GM10266 (cell line): Measurements from ENCODE around the gene XXYLT1.

Experiments used
- DNase-seq: peaks from one replicate; pipeline ENCODE4 v3.0.0; 2012; ENCODE audit errors: extremely low spot score
- TF ChIP-seq, protein P1 (sequence below): IDR thresholded peaks from 2 replicates; pipeline ENCODE4 v1.5.1; 2012; ENCODE audit warnings: mild to moderate bottlenecking, low read depth; ENCODE audit not compliant: control insufficient read depth, insufficient read depth; ENCODE audit errors: missing control alignments

XXYLT1 gene, protein sequence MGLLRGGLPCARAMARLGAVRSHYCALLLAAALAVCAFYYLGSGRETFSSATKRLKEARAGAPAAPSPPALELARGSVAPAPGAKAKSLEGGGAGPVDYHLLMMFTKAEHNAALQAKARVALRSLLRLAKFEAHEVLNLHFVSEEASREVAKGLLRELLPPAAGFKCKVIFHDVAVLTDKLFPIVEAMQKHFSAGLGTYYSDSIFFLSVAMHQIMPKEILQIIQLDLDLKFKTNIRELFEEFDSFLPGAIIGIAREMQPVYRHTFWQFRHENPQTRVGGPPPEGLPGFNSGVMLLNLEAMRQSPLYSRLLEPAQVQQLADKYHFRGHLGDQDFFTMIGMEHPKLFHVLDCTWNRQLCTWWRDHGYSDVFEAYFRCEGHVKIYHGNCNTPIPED

DNA sequence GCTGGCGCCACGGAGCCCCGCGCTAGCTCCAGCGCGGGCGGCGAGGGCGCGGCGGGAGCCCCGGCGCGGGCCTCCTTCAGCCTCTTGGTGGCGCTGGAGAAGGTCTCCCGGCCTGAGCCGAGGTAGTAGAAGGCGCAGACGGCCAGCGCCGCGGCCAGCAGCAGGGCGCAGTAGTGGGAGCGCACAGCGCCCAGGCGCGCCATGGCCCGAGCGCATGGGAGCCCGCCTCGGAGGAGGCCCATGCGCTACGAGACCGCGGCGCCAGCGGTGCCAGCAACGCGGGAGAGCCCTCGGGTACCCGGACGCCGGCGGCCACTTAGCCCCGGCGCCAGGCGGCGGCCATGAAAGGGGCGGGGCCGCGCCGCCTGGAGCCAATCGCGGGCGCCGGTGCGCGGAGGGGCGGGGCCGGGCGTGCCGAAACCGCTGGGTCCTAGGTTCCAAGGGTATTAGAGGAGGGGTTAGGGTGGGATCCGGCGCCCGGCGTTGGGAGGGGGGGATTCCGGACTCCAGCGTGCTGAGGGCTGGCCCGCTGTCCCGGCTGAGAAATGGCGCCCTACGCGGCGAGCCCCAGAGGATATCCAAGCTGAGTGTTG is at the start of gene XXYLT1:
TSS of gene XXYLT1 (minus strand) at position 343 of the 593 bp plus-strand sequence. CDS start at position 242, 101 bp downstream.
- TF ChIP-seq, protein P1, sequence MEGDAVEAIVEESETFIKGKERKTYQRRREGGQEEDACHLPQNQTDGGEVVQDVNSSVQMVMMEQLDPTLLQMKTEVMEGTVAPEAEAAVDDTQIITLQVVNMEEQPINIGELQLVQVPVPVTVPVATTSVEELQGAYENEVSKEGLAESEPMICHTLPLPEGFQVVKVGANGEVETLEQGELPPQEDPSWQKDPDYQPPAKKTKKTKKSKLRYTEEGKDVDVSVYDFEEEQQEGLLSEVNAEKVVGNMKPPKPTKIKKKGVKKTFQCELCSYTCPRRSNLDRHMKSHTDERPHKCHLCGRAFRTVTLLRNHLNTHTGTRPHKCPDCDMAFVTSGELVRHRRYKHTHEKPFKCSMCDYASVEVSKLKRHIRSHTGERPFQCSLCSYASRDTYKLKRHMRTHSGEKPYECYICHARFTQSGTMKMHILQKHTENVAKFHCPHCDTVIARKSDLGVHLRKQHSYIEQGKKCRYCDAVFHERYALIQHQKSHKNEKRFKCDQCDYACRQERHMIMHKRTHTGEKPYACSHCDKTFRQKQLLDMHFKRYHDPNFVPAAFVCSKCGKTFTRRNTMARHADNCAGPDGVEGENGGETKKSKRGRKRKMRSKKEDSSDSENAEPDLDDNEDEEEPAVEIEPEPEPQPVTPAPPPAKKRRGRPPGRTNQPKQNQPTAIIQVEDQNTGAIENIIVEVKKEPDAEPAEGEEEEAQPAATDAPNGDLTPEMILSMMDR, result peak; percentile 85
- peak; percentile 97 for DNase-seq

DNA sequence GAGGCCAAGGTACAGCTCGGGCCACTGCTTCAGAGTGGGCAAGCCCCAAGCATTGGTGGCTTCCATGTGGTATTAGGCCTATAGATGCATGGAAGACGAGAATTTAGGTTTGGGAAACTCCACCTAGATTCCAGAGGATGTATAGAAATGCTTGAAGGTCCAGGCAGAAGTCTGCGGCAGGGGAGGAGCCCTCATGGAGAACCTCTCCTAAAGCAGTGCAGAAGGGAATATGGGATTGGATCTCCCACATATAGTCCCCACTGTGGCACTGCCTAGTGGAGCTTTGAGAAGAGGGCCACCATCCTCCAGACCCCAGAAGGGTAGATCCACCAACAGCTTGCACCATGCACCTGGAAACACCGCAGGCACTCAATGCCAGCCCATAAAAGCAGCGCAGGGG is 48.1 kb upstream of the XXYLT1 start:
- TF ChIP-seq, protein P1, result no peak
- no peak for DNase-seq

DNA sequence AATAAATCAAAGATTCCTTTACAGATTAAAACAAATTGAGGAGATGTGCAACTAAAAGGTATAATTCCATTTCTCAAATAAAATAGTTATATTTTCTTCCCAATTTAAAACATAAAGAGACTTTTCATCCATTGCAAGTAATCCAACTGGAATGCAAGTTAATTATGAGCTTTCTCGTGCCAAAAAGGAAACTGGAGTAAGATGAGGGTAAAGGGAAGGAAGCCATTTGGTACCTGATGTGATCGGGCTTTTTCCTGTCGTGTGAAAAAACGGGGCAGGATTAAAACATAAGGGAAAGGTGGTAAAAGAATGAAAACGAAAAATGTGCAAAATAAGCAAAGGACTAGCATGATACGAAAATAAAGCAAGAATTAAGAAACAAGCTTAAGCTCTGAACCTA is 41.8 kb upstream of the XXYLT1 start:
- no peak for DNase-seq
- TF ChIP-seq, protein P1, result no peak

DNA sequence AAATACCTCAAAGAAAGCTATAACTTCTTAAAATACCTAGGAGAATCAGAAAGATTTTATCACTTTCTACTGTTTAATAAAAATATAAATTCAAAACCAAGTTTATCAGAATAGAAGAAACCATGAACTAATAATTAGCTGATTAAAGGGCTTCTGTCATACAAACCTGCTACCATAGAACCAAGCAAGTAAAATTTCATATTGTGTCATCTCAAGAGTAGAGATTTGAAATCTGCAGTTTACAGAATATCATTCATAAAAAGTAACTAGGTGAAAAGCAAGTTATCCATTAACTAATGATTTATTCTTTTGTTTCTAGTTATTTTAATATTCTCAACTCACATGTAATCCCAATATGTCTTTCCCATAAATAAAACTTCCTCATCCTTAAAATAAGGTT is 36.8 kb upstream of the XXYLT1 start:
- TF ChIP-seq, protein P1, result no peak
- DNase-seq, result no peak

DNA sequence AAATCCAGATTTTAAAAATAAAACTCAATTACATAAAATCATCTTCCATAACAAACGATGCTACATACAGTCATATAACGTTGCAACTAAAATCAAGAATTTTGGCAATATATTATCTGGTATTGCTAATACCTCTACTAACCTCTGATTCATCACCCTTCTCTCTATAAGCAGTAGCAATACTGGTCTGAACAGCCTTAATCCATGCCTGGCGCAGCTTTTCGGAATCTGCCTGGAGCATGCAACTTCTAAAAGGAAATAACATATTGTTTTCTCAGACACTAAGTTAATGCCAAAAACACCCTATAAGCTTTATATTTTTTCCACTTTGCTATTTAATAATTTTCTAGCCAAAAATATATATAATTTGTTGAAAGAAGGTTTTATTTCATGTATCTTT is 35.4 kb upstream of the XXYLT1 start:
- TF ChIP-seq, protein P1, result no peak
- no peak for DNase-seq

DNA sequence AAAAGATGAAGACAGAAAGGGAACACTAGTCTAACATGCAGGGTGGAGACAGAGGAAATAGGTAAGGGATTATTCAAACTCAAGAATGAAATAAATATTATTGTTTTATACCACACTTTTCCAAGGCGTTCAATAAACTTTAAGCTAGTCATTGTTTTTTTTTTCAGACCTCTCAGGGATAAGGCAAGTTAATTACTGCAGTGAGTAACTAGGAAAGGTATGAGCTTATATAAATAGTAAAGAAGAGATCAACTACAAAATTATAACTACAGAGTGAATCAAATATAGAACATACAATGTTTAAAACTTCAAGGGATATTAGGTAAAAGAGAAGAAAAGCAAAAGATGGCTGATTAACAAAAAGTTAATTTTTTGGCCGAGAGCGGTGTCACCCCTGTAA is 31.5 kb upstream of the XXYLT1 start:
- TF ChIP-seq, protein P1, result no peak
- no peak for DNase-seq

DNA sequence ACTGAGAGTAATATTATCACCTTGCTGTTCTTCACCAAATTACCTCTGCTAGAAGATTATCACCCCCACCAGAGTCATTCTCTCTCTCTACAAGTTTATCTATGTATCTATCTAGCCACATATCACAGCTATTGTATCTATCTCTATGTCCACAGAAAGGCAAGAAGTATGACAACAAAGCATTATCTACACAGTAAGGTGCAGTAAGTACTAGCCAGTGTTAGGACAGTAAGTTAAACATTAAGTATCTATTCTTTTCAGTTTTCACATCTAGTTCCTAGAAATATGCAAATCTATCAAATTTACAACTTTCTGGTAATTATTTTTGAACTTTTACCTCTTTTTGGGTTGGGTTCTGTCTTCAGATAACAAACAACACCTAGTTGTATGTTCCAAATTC is 26.5 kb upstream of the XXYLT1 start:
- TF ChIP-seq, protein P1, result no peak
- no peak for DNase-seq
